HG03095 (cell line): ENCODE data around the gene RIMBP3B.
"Not testable (repeated sequence)": the region's sequence is repeated elsewhere in the genome, so short reads cannot be mapped to it uniquely, and the experiment has no call there.

Source experiments
- ATAC-seq: cut with Tn5 transposase; IDR thresholded peaks from one replicate; pipeline ENCODE4 v1.9.1; 2021; ENCODE audit warnings: moderate library complexity; ENCODE audit not compliant: unreplicated experiment

Gene RIMBP3B, protein sequence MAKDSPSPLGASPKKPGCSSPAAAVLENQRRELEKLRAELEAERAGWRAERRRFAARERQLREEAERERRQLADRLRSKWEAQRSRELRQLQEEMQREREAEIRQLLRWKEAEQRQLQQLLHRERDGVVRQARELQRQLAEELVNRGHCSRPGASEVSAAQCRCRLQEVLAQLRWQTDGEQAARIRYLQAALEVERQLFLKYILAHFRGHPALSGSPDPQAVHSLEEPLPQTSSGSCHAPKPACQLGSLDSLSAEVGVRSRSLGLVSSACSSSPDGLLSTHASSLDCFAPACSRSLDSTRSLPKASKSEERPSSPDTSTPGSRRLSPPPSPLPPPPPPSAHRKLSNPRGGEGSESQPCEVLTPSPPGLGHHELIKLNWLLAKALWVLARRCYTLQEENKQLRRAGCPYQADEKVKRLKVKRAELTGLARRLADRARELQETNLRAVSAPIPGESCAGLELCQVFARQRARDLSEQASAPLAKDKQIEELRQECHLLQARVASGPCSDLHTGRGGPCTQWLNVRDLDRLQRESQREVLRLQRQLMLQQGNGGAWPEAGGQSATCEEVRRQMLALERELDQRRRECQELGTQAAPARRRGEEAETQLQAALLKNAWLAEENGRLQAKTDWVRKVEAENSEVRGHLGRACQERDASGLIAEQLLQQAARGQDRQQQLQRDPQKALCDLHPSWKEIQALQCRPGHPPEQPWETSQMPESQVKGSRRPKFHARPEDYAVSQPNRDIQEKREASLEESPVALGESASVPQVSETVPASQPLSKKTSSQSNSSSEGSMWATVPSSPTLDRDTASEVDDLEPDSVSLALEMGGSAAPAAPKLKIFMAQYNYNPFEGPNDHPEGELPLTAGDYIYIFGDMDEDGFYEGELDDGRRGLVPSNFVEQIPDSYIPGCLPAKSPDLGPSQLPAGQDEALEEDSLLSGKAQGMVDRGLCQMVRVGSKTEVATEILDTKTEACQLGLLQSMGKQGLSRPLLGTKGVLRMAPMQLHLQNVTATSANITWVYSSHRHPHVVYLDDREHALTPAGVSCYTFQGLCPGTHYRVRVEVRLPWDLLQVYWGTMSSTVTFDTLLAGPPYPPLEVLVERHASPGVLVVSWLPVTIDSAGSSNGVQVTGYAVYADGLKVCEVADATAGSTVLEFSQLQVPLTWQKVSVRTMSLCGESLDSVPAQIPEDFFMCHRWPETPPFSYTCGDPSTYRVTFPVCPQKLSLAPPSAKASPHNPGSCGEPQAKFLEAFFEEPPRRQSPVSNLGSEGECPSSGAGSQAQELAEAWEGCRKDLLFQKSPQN (N-terminal part only)

GRCh38 chr22:21383701-21384467 lies at the start of gene RIMBP3B:
RIMBP3B (plus strand) TSS chr22:21383751; CDS start chr22:21383859, 108 bp downstream.
- ATAC-seq = peak; percentile 75

DNA sequence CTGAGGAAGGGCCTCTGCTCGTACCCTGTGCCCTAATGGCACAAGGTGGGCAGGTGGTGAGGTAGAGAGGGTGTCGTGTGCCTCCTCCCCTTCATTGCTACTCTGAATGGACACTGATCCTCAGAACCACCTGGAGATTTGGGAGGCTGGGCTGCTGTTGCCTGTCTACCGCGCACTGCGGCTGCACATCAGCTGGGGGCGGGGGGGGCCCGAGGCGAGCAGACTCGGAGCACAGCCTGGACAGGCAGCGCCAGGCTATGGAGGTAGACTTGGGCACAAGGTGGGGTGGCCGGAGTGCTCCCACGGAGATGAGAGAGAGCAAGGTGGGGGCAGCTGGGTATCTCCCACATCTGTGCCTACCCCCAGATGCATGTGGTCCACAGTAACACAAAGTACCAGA lies 26.0 kb upstream of the RIMBP3B start:
- not testable (repeated sequence) for ATAC-seq

DNA sequence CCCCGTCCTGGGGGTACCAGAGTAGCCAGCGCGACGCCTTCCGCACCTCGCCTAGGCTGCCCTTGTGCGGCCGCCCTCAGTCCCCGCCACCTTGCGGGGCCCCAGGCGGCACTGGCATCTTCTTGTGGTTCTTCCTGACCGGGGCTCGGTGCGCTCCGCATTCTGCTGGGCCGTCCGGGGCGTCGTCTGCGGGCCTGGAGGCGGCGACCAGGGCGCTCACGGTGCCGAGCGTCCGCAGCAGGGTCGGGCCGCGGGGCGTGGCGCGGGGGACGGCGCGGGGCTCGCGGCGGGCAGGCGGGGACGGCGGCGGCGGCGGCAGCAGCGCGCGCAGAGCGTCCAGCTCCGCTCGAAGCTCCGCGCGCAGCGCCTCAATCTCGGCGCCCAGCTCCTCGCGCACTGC lies 23.0 kb upstream of the RIMBP3B start:
- not testable (repeated sequence) for ATAC-seq

DNA sequence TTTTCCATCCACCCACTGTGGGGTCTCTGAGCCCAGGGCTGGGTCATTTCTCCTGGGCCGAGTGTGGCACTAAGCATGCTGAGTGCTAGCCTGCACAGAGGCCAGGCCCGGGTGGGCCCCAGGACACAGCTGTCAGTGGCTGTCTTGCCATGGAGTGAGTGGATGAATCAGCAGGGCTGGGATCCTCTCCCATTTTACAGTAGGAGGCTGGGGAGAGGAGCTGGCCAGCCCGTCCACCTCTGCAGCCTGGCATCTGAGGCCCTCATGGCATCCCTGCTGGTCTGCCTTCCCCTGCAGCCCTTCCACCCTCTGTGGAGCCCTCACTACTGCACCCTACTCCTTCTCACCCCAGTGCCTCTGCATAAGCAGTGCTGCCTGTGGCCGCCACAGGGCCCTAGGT lies 21.1 kb upstream of the RIMBP3B start:
- ATAC-seq = not testable (repeated sequence)

- not testable (repeated sequence) for ATAC-seq
These were observed 20.5 kb upstream of the RIMBP3B start for GRCh38 chr22:21363061-21363460.

DNA sequence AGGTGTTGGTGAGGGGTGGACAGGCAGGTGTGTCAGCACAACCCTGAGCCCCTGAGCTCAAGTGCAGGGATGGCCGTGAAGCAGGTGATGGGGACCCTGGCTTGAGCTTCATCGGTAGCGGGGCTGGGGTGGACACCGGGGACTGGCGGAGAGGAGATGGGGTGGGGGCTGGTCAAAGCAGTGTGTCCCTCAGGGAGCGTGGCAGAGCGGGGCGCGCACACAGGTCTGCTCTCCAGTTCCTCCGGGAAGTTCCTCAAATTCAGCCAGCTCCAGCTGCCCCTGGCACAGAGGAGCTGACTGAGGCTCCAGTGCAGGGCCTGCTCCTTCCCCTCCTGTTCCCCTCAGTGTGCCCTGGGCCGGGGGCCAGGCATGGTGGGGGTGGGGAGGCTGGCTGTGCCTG lies 19.7 kb upstream of the RIMBP3B start:
- ATAC-seq = not testable (repeated sequence)

DNA sequence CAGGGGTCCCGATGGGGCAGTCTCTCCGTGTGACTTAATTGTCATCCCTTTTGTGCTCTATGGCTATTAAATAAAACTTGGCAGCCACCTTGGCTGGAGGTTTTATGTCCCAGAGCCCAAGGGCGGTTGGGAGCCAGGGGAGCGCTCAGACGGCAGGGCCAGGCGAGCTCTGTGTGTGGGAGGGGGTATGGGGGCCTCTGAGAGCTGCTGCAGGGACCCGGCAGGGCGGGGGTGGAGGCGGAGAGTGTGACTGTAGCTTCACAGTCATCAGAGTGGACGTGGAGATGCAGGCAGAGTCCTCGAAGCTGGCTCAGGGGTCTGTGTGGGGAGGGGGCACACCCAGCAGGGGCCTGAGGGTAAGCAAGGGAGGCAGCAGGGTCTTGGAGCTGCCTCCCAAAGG lies 19.2 kb upstream of the RIMBP3B start:
- not testable (repeated sequence) for ATAC-seq

GRCh38 chr22:21365337-21365736 lies 18.2 kb upstream of the RIMBP3B start:
- not testable (repeated sequence) for ATAC-seq

- not testable (repeated sequence) for ATAC-seq
These were observed 14.8 kb upstream of the RIMBP3B start for GRCh38 chr22:21368603-21369310.

- ATAC-seq = not testable (repeated sequence)
These were observed 7.7 kb upstream of the RIMBP3B start for GRCh38 chr22:21375880-21376279.

GRCh38 chr22:21384468-21385357 lies 1.2 kb downstream of the RIMBP3B start:
- ATAC-seq = not testable (repeated sequence)

DNA sequence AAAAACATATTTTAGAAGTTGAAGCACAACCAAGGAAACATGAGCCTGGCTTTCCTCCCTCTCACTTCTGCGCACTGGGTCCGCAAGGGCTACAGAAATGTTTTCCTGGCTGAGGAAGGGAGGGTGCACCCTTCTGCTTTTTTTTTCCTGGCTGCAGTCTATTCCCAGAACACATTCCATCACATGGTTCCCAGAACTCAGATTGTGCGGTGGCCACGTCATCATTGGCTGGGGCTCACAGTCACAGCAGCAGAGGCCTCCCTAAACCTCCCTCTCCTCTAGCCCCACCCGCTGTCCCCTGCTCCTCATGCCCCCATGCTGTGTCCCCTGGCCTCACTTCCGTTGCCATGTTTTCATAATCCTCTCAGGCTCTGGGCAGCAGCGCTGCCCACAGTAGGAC lies 5.9 kb downstream of the RIMBP3B start:
- ATAC-seq = not testable (repeated sequence)

GRCh38 chr22:21390013-21390412 lies 6.5 kb downstream of the RIMBP3B start:
- not testable (repeated sequence) for ATAC-seq

GRCh38 chr22:21394613-21395012 lies 11.1 kb downstream of the RIMBP3B start:
- not testable (repeated sequence) for ATAC-seq

GRCh38 chr22:21401197-21401969 lies 17.8 kb downstream of the RIMBP3B start:
- ATAC-seq = not testable (repeated sequence)

DNA sequence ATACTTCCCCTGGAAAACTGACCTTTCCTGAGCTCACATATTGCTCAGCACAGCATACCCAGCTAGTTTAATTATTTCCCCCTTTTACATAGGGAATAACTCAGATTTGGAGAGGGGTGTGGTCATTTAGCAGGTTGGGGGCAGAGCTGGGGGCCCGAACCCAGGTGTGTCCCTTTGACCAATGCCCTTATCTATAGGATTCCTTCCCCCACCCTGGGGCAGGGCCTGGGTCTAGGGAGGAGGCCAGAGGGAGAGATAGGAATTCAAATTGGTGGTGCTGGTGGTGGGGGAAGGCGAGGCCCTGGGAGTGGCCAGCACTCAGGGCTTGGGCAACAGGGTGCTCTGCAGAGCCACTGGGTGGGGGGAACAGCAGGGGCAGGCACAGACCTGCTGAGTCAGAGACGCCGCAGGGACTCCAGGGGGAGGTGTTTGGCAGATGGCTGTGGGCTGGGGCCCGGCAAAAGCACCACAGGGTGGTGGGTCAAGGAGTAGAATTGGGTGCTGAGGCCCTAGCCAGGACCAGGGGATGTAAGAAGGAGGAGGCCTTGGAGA lies 19.3 kb downstream of the RIMBP3B start:
- not testable (repeated sequence) for ATAC-seq

- ATAC-seq = not testable (repeated sequence)
These were observed 23.6 kb downstream of the RIMBP3B start for GRCh38 chr22:21407139-21407538.
